SU-DHL-6 (cell line): ENCODE measurements around the gene FES.

Experiments
- H2AFZ ChIP-seq: fragments of 200-600 bp; sonication (generic); 2 replicates; pipeline ENCODE4 v1.6.1; 2014; ENCODE audit warnings: low read depth, mild to moderate bottlenecking, moderate library complexity, mixed read lengths, antibody characterized with exemption, low read length; ENCODE audit not compliant: severe bottlenecking
- H3F3A ChIP-seq: fragments of 200-600 bp; shearing (Covaris generic); 2 replicates; pipeline ENCODE4 v1.6.0; 2016; ENCODE audit warnings: antibody characterized with exemption, mild to moderate bottlenecking; ENCODE audit not compliant: insufficient read depth
- H3K27ac ChIP-seq: fragments of 200-600 bp; sonication (generic); 2 replicates; pipeline ENCODE4 v1.5.1; 2016; ENCODE audit warnings: low read depth, mild to moderate bottlenecking, low read length, moderate library complexity, mixed read lengths
- H3K27me3 ChIP-seq: fragments of 200-600 bp; sonication (generic), shearing (Covaris generic); 2 replicates; pipeline ENCODE4 v1.6.0; 2014; ENCODE audit warnings: mild to moderate bottlenecking, low read length
- H3K36me3 ChIP-seq: fragments of 200-600 bp; sonication (generic); 2 replicates; pipeline ENCODE4 v1.6.1; 2014; ENCODE audit warnings: mild to moderate bottlenecking, low read length, mixed read lengths
- H3K4me2 ChIP-seq: fragments of 300-600, 200-600 bp; shearing (Covaris generic), sonication (generic); 2 replicates; pipeline ENCODE4 v1.6.0; 2014; ENCODE audit warnings: low read length, low read depth, mild to moderate bottlenecking; ENCODE audit not compliant: poor library complexity, severe bottlenecking
- H3K4me3 ChIP-seq: fragments of 200-600 bp; sonication (generic); 2 replicates; pipeline ENCODE4 v1.5.1; 2014; ENCODE audit warnings: antibody characterized with exemption, low read length, mild to moderate bottlenecking, mixed read lengths; ENCODE audit not compliant: insufficient read depth, poor library complexity, severe bottlenecking
- H3K79me2 ChIP-seq: fragments of 200-600 bp; sonication (generic); 2 replicates; pipeline ENCODE4 v1.6.1; 2014; ENCODE audit warnings: mild to moderate bottlenecking, low read length, moderate library complexity; ENCODE audit not compliant: insufficient read depth
- H3K9ac ChIP-seq: fragments of 200-600 bp; sonication (generic); 2 replicates; pipeline ENCODE4 v1.7.0; 2014; ENCODE audit warnings: mild to moderate bottlenecking, low read length
- H3K9me2 ChIP-seq: fragments of 200-600 bp; sonication (generic); replicated peaks from 2 replicates; pipeline ENCODE4 v1.6.1; 2014; ENCODE audit warnings: low read length; ENCODE audit not compliant: insufficient read depth
- H3K9me3 ChIP-seq: fragments of 200-600 bp; sonication (generic); 2 replicates; pipeline ENCODE4 v1.6.1; 2014; ENCODE audit warnings: low read length, mixed read lengths; ENCODE audit not compliant: insufficient read depth
- H4K20me1 ChIP-seq: fragments of 200-600 bp; sonication (generic); 2 replicates; pipeline ENCODE4 v1.6.1; 2014; ENCODE audit warnings: low read depth, mild to moderate bottlenecking, antibody characterized with exemption, low read length, moderate library complexity, mixed read lengths
- CTCF ChIP-seq: fragments of 200-600 bp; sonication (generic); IDR thresholded peaks from one replicate; pipeline ENCODE4 v1.5.1; 2017; ENCODE audit warnings: antibody characterized with exemption, mild to moderate bottlenecking, low read length, moderate library complexity; ENCODE audit not compliant: insufficient read depth, poor library complexity, severe bottlenecking
- EZH2phosphoT487 ChIP-seq: fragments of 200-600 bp; sonication (generic), shearing (Covaris generic); conservative IDR thresholded peaks from 2 replicates; pipeline ENCODE4 v1.6.1; 2018; ENCODE audit warnings: mild to moderate bottlenecking, antibody characterized with exemption, low read length, moderate library complexity, mixed read lengths

The FES gene

DNA sequence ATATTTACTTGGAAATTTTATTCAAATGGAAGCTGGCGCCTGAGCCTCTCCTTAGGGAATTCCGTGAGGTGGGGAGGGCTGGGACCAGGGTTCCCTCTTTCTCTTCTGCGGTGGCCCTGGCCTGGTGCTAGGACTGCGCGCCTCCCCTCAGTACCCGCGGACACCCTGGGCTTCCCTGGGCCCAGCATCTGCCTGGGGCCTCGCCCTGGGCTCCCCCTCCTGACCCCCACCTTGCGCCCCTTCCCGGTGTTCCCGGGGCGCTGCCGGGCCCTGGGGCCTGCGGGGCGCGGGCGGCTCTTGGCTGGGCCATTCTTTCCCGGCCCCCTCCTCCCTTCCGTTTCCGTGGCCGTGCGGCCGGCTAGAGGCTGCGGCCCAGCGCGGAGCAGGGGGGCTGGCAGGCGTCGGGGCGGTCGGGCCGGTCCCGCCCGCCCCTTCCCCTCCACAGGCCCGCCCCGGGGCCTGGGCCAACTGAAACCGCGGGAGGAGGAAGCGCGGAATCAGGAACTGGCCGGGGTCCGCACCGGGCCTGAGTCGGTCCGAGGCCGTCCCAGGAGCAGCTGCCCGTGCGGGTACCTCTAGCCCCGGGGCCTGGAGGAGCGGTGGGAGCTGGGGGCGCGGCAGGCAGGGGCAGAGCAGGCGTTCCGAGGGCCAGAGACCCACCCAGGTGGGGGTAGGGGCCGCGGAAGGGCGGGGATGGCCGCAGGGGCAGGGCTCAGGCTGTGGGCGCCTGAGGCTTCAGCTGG lies at the start of gene FES:
Gene FES (plus strand): TSS at position 529 of the 743 bp plus-strand sequence. CDS start 542 bp downstream, outside the sequence.
- no peaks in the 10 kb centered on the region for H3K36me3 ChIP-seq
- H3K27ac ChIP-seq = no peak within 1 kb of the TSS
- H3F3A ChIP-seq = no peaks in the 10 kb centered on the region
- TF ChIP-seq EZH2phosphoT487 = no peak
- TF ChIP-seq CTCF = no peak
- no peaks in the 10 kb centered on the region for H3K27me3 ChIP-seq
- H3K9ac ChIP-seq = no peak within 1 kb of the TSS
- H3K4me2 ChIP-seq = no peak within 1 kb of the TSS
- H2AFZ ChIP-seq = no peak within 1 kb of the TSS
- no peaks in the 10 kb centered on the region for H4K20me1 ChIP-seq
- H3K4me3 ChIP-seq = no peak within 1 kb of the TSS
- H3K9me3 ChIP-seq = no peaks in the 10 kb centered on the region
- no peaks in the 10 kb centered on the region for H3K9me2 ChIP-seq
- H3K79me2 ChIP-seq = no peaks in the 10 kb centered on the region

DNA sequence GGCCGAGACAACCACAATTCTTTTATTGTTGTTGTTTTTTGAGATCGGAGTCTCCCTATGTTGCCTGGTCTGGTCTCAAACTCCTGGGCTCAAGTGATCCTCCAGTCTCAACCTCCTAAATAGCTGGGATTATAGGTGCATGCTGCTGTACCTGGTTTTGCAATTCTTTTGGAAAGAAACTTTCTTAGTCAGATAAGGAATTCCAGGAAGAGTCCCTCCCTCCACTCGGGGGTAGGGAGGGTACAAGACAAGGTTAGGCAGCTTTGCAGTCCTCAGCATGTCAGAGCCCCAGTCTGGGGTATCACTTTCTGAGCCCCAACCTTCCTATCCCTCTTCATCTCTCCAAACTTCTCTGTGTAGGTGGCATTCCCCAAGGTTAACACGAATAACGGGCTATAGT lies 49.7 kb upstream of the FES start:
- Histone ChIP-seq H4K20me1 (no peaks in the 10 kb centered on the region), H3K9ac (no peak overlapping the region), H3K4me3 (no peak overlapping the region), H3K27ac (no peak overlapping the region), H3K4me2 (no peak overlapping the region), H3K79me2 (no peaks in the 10 kb centered on the region), H3F3A (no peaks in the 10 kb centered on the region), H3K36me3 (no peaks in the 10 kb centered on the region), H3K27me3 (no peaks in the 10 kb centered on the region), H2AFZ (no peak overlapping the region), H3K9me3 (no peaks in the 10 kb centered on the region), H3K9me2 (no peaks in the 10 kb centered on the region)
- no peak for TF ChIP-seq CTCF
- TF ChIP-seq EZH2phosphoT487 = no peak

DNA sequence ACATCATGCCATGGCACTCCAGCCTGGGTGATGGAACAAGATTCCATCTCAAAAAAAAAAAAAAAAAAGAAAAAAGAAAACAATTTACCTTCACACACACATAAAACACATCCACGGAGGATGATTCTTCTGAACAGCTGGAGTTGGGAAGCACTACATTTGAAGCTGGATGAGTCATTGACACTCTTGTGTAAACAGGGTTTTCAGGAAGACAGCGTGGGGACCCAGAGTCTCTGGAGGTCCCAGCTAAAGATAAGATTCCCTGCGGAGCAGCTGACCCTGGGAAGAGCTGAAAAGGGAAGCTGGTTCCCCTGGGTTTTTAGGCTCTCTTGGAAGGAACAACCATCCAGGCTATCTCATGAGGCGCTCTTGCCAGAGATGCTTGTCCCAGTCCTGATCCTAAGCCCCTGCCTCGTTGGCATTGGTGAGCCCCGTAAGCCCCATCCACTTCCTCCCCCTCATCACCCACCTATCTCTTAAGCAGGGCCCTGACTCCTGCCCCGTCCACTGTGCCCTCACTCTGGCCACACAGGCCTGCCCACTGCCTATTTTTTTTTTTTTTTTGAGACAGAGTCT lies 47.9 kb upstream of the FES start:
- no peak overlapping the region for H3K27ac ChIP-seq
- H3K9ac ChIP-seq = no peak overlapping the region
- no peaks in the 10 kb centered on the region for H4K20me1 ChIP-seq
- no peak for TF ChIP-seq EZH2phosphoT487
- no peak for TF ChIP-seq CTCF
- no peaks in the 10 kb centered on the region for H3K9me3 ChIP-seq
- H3K9me2 ChIP-seq = no peaks in the 10 kb centered on the region
- H3K36me3 ChIP-seq = no peaks in the 10 kb centered on the region
- H3K4me2 ChIP-seq = no peak overlapping the region
- no peaks in the 10 kb centered on the region for H3F3A ChIP-seq
- H3K27me3 ChIP-seq = no peaks in the 10 kb centered on the region
- H3K4me3 ChIP-seq = no peak overlapping the region
- no peaks in the 10 kb centered on the region for H3K79me2 ChIP-seq
- H2AFZ ChIP-seq = no peak overlapping the region
